BLaER1 (cell line): ENCODE data around the gene SIM2.
"Not testable (repeated sequence)": the region's sequence is repeated elsewhere in the genome, so short reads cannot be mapped to it uniquely, and the experiment has no call there.

ENCODE experiments used
- H3K27ac ChIP-seq: shearing (Covaris generic); formaldehyde crosslinking; 2 replicates; pipeline ENCODE4 v1.8.1; 2022
- H3K27me3 ChIP-seq: shearing (Covaris generic); formaldehyde crosslinking; 2 replicates; pipeline ENCODE4 v1.8.1; 2022
- H3K36me3 ChIP-seq: shearing (Covaris generic); formaldehyde crosslinking; 2 replicates; pipeline ENCODE4 v1.8.1; 2022
- H3K4me1 ChIP-seq: shearing (Covaris generic); formaldehyde crosslinking; 2 replicates; pipeline ENCODE4 v1.8.1; 2022
- H3K4me2 ChIP-seq: shearing (Covaris generic); formaldehyde crosslinking; 2 replicates; pipeline ENCODE4 v1.8.1; 2022
- H3K4me3 ChIP-seq: shearing (Covaris generic); formaldehyde crosslinking; 2 replicates; pipeline ENCODE4 v1.8.1; 2022
- H3K9ac ChIP-seq: shearing (Covaris generic); formaldehyde crosslinking; 2 replicates; pipeline ENCODE4 v1.8.1; 2022
- H3K9me3 ChIP-seq: shearing (Covaris generic); formaldehyde crosslinking; 2 replicates; pipeline ENCODE4 v1.8.1; 2022
- H4K20me1 ChIP-seq: shearing (Covaris generic); formaldehyde crosslinking; 2 replicates; pipeline ENCODE4 v1.8.1; 2022
- Cebpa-rat ChIP-seq: shearing (Covaris generic); IDR thresholded peaks from 2 replicates; pipeline ENCODE4 v1.8.1; 2022

Gene SIM2

GRCh38 chr21:36698981-36699545 lies at the start of gene SIM2:
SIM2 (plus strand) TSS chr21:36699115; CDS start chr21:36699747, 632 bp downstream.
- H3K27me3 ChIP-seq = peaks cover 100% of the 10 kb centered on the region

DNA sequence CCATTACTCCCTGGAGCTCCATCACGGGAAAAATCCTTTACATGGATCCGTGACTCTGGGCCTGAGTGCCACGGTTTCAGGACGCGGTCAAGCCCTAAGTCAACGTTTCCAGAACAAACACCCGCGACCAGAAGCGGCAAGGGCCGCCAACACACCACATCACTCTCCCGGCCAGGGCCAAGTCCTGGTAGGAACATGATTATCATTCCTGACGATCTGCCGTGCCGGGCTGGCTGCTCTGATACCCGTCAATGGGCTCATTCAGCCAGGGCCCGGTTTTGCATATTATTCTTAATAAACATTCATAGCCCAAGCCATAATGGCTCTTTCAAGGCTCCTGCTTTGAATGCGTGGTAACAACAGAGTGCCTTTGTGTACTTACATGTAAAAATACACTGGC lies 44.6 kb upstream of the SIM2 start:
- no peak for TF ChIP-seq Cebpa-rat
- H3K36me3 ChIP-seq = no peaks in the 10 kb centered on the region
- no peak overlapping the region for H3K4me3 ChIP-seq
- H3K4me1 ChIP-seq = peaks cover 6% of the 10 kb centered on the region; the same call in 1 of the 2 replicates
- H4K20me1 ChIP-seq = no peaks in the 10 kb centered on the region
- no peak overlapping the region for H3K4me2 ChIP-seq
- H3K27ac ChIP-seq = no peak overlapping the region
- no peak overlapping the region for H3K9ac ChIP-seq
- no peaks in the 10 kb centered on the region for H3K9me3 ChIP-seq
- H3K27me3 ChIP-seq = no peaks in the 10 kb centered on the region

More at GRCh38 chr21:36698981-36699545, at the start of gene SIM2:
- H3K4me3 ChIP-seq = peak within 1 kb of the TSS; percentile 65
- H3K9me3 ChIP-seq = peaks cover 35% of the 10 kb centered on the region
- H3K36me3 ChIP-seq = no peaks in the 10 kb centered on the region
- no peak within 1 kb of the TSS for H3K27ac ChIP-seq
- H3K9ac ChIP-seq = no peak within 1 kb of the TSS
- H3K4me2 ChIP-seq = peak within 1 kb of the TSS; percentile 91
- peaks cover 93% of the 10 kb centered on the region for H4K20me1 ChIP-seq
- TF ChIP-seq Cebpa-rat = no peak
- H3K4me1 ChIP-seq = peaks cover 33% of the 10 kb centered on the region

DNA sequence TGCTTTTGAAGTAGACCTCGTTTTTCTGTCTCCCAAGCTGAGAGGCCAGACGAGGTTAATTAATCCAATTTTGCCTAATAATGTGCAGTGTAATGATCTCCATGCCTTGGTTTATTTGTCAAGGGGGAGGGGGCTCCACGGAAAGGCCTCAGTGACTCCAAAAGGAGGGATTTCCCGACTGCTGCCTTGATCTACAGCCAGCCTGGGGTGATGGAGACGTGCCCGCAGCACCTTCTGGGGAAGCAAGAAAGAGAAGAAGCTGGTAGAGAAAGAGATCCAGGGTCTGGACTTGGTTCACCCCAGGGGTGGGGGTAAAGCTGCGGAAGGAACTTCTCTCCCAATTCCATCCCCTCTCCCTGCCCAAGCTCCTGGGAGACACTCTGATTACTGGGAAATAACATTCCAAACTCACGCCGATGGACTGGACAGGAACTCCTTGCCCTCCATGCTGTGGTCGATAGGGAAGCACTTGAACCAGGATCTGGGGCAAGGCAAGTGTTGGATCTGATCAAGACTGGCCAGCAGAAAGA lies 44.1 kb upstream of the SIM2 start:
- no peak for TF ChIP-seq Cebpa-rat
- Histone ChIP-seq H3K4me3 (no peak overlapping the region), H3K27ac (no peak overlapping the region), H3K27me3 (no peaks in the 10 kb centered on the region), H3K4me1 (peaks cover 6% of the 10 kb centered on the region; the same call in 1 of the 2 replicates), H3K4me2 (no peak overlapping the region), H3K36me3 (no peaks in the 10 kb centered on the region), H4K20me1 (no peaks in the 10 kb centered on the region), H3K9me3 (no peaks in the 10 kb centered on the region), H3K9ac (no peak overlapping the region)

- no peaks in the 10 kb centered on the region for H3K36me3 ChIP-seq
- no peak for TF ChIP-seq Cebpa-rat
- no peak overlapping the region for H3K27ac ChIP-seq
- no peak overlapping the region for H3K4me3 ChIP-seq
- no peaks in the 10 kb centered on the region for H4K20me1 ChIP-seq
- no peaks in the 10 kb centered on the region for H3K9me3 ChIP-seq
- H3K4me1 ChIP-seq = peaks cover 6% of the 10 kb centered on the region; the same call in 1 of the 2 replicates
- no peak overlapping the region for H3K9ac ChIP-seq
- H3K27me3 ChIP-seq = no peaks in the 10 kb centered on the region
- H3K4me2 ChIP-seq = no peak overlapping the region
These were observed 42.8 kb upstream of the SIM2 start for GRCh38 chr21:36656138-36656537.

DNA sequence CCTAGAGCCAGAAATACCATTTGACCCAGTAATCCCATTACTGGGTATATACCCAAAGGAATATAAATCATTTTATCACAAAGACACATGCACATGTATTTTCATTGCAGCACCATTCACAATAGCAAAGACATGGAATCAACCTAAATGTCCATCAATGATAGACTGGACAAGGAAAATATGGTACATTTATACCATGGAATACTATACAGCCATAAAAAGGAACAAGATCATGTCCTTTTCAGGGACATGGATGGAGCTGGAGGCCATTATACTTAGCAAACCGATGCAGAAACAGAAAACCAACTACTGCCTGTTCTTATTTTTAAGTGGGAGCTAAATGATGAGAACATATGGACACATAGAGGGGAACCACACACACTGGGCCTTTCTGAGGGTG lies 41.6 kb upstream of the SIM2 start:
- not testable (repeated sequence) for H3K4me1 ChIP-seq

DNA sequence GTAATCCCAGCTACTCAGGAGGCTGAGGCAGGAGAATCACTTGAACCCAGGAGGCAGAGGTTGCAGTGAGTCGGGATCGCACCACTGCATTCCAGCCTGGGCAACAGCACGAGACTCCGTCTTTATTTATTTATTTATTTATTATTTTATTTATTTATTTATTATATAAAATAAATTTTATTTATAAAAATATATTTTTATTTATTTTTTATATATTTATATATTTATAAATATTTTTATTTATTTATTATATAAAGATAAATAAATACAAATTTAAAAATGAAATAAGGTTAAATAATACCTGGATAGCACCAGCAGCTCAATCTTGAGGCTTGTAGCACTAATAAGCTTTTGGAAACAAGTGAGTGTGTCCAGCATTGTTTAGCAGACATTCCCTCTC lies 40.9 kb upstream of the SIM2 start:
- Histone ChIP-seq H3K27me3 (no peaks in the 10 kb centered on the region), H3K9ac (no peak overlapping the region), H4K20me1 (no peaks in the 10 kb centered on the region), H3K9me3 (no peaks in the 10 kb centered on the region), H3K4me1 (no peaks in the 10 kb centered on the region; the same call in 1 of the 2 replicates), H3K4me3 (no peak overlapping the region), H3K4me2 (no peak overlapping the region), H3K27ac (no peak overlapping the region), H3K36me3 (no peaks in the 10 kb centered on the region)
- TF ChIP-seq Cebpa-rat = no peak

More for the DNA sequence above, 41.6 kb upstream of the SIM2 start:
- H4K20me1 ChIP-seq, H3K9ac ChIP-seq, H3K27me3 ChIP-seq, H3K4me3 ChIP-seq, H3K36me3 ChIP-seq, H3K4me2 ChIP-seq, H3K27ac ChIP-seq, H3K9me3 ChIP-seq: not testable (repeated sequence)

DNA sequence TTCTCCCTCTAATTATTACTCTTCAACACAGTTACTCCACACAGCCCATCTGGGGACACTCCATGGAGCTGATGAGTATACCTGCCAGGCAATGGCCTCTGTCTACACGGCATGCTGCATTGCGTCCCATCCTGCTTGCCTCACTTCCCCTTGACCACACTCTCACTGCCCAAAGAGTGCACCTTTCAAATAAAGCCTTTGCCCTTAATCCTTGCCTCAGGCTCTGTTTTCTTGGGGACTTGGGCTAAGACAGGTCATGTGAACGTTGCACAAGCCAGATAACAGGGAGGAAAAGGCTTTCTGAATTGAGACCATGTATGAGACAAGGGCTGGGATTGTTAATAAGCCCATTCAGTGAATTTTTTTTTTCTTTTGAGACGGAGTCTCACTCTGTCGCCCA lies 40.0 kb upstream of the SIM2 start:
- H3K9me3 ChIP-seq = no peaks in the 10 kb centered on the region
- no peaks in the 10 kb centered on the region for H4K20me1 ChIP-seq
- H3K9ac ChIP-seq = no peak overlapping the region
- no peaks in the 10 kb centered on the region for H3K36me3 ChIP-seq
- no peak overlapping the region for H3K4me3 ChIP-seq
- no peak overlapping the region for H3K4me2 ChIP-seq
- H3K27me3 ChIP-seq = no peaks in the 10 kb centered on the region
- H3K27ac ChIP-seq = no peak overlapping the region
- TF ChIP-seq Cebpa-rat = no peak
- peaks cover 9% of the 10 kb centered on the region for H3K4me1 ChIP-seq

DNA sequence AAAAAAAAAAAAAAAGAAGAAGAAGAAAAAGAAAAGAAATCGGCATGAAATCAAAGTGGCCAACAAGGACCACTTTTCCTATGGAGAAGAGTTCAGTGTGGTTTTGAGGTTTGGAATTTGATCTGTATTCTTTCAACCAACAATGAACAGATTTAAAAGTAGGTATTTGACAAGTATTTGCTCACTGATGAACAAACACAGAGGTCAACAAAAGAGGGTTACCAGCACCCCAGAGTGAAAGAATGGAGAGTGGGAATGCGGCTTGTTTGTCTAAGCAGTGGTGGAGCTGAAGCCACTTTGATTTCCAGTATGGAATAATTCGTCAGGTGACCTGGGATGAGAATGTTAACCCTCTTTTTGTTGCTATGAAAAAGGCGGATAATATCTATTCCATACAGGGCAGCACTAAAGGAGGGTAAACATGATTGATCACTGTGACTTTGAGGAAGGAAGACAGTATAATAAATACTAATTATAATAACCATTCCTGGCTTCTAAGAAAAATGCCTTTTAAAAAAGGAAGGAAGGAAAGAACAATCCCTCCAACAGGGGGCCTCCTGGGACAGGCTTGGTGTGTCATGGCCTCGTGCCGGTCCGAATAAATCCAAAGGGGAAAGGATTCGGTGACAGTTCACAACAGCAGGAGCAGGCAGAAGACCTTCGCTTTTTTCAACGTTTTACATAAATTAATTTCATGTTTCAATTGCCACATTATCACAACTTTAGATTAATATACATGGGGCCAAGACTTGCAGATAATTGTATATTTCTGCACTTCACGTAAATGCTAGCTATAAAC lies 37.2 kb upstream of the SIM2 start:
- Histone ChIP-seq H3K9ac (no peak overlapping the region), H3K36me3 (no peaks in the 10 kb centered on the region), H3K4me1 (peaks cover 15% of the 10 kb centered on the region), H4K20me1 (no peaks in the 10 kb centered on the region), H3K27ac (no peak overlapping the region), H3K4me2 (no peak overlapping the region), H3K4me3 (no peak overlapping the region), H3K9me3 (no peaks in the 10 kb centered on the region), H3K27me3 (no peaks in the 10 kb centered on the region)
- no peak for TF ChIP-seq Cebpa-rat

GRCh38 chr21:36663033-36663855 lies 35.7 kb upstream of the SIM2 start:
- H3K4me1 ChIP-seq = peaks cover 15% of the 10 kb centered on the region
- no peak for TF ChIP-seq Cebpa-rat
- H4K20me1 ChIP-seq = no peaks in the 10 kb centered on the region
- no peaks in the 10 kb centered on the region for H3K36me3 ChIP-seq
- H3K9me3 ChIP-seq = no peaks in the 10 kb centered on the region
- H3K4me3 ChIP-seq = no peak overlapping the region
- H3K27ac ChIP-seq = no peak overlapping the region
- peak overlapping the region; percentile 62 for H3K4me2 ChIP-seq
- H3K9ac ChIP-seq = no peak overlapping the region
- H3K27me3 ChIP-seq = no peaks in the 10 kb centered on the region

- Histone ChIP-seq H3K4me3 (no peak overlapping the region), H3K4me2 (no peak overlapping the region), H4K20me1 (no peaks in the 10 kb centered on the region), H3K27me3 (no peaks in the 10 kb centered on the region), H3K9ac (no peak overlapping the region), H3K9me3 (no peaks in the 10 kb centered on the region), H3K27ac (no peak overlapping the region), H3K36me3 (no peaks in the 10 kb centered on the region), H3K4me1 (peaks cover 15% of the 10 kb centered on the region)
- TF ChIP-seq Cebpa-rat = no peak
These were observed 34.3 kb upstream of the SIM2 start for GRCh38 chr21:36664662-36664990.
